ENCODE results near the gene PDE2A.

DNA sequence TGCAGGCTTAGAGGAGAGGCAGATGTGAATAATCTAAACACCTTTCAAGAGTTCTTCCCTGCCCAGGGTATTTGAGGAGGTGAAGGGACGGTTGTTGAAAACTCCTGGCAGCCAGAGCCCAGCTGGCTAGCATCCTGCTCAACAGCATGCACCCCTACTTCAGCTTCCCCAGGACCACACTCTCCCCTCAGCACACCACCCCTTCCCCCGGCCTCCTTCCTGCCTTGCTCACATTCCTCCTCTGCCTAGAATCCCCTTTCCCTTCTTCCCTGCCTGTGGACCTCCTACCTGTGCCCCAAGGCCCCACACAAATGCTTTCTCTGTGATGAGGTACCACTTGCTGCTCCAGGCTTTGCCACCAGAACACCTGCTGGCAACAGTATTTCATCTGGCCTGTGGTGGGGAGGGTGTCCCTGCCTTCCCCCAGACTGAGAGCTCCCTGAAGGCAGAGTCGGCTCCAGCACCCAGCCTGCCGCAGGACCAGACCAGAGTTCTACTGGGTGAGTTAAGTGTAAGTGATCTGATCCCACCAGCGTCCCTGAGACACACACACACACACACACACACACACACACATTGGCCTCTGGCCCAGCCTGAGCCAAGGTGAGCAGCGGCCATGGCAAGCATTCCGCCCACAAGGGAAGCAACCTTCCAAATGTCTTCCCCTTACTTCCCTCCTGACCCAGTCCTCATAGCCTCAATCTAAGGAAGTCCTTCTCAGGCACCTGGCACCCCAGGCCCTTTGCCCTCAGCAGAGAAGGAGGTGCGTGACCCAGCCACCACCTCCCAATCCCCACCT lies 79.5 kb downstream of the PDE2A start:
- TF ChIP-seq EP300 (IDR thresholded peaks at IDR 0.05) (no peak), POLR2AphosphoS5 (IDR thresholded peaks at IDR 0.05) (no peak)
- TF ChIP-seq, protein P1, sequence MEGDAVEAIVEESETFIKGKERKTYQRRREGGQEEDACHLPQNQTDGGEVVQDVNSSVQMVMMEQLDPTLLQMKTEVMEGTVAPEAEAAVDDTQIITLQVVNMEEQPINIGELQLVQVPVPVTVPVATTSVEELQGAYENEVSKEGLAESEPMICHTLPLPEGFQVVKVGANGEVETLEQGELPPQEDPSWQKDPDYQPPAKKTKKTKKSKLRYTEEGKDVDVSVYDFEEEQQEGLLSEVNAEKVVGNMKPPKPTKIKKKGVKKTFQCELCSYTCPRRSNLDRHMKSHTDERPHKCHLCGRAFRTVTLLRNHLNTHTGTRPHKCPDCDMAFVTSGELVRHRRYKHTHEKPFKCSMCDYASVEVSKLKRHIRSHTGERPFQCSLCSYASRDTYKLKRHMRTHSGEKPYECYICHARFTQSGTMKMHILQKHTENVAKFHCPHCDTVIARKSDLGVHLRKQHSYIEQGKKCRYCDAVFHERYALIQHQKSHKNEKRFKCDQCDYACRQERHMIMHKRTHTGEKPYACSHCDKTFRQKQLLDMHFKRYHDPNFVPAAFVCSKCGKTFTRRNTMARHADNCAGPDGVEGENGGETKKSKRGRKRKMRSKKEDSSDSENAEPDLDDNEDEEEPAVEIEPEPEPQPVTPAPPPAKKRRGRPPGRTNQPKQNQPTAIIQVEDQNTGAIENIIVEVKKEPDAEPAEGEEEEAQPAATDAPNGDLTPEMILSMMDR (IDR thresholded peaks at IDR 0.05): no peak

Measured in upper lobe of left lung (tissue), 4 donors.